HG02870 (cell line): Measurements from ENCODE around the gene TAF7.
"Not testable (repeated sequence)": the region's sequence is repeated elsewhere in the genome, so short reads cannot be mapped to it uniquely, and the experiment has no call there.

ENCODE experiments used
- ATAC-seq: cut with Tn5 transposase; IDR thresholded peaks from one replicate; pipeline ENCODE4 v1.9.1; 2021; ENCODE audit warnings: mild to moderate bottlenecking, moderate library complexity; ENCODE audit not compliant: unreplicated experiment

TAF7 gene

GRCh38 chr5:141320225-141321169, at the start of gene TAF7:
Gene TAF7 (minus strand): TSS chr5:141320784. CDS start chr5:141320044, 740 bp downstream.
- peak; percentile 86 for ATAC-seq

GRCh38 chr5:141366016-141366896, 45.7 kb upstream of the TAF7 start:
- no peak for ATAC-seq

DNA sequence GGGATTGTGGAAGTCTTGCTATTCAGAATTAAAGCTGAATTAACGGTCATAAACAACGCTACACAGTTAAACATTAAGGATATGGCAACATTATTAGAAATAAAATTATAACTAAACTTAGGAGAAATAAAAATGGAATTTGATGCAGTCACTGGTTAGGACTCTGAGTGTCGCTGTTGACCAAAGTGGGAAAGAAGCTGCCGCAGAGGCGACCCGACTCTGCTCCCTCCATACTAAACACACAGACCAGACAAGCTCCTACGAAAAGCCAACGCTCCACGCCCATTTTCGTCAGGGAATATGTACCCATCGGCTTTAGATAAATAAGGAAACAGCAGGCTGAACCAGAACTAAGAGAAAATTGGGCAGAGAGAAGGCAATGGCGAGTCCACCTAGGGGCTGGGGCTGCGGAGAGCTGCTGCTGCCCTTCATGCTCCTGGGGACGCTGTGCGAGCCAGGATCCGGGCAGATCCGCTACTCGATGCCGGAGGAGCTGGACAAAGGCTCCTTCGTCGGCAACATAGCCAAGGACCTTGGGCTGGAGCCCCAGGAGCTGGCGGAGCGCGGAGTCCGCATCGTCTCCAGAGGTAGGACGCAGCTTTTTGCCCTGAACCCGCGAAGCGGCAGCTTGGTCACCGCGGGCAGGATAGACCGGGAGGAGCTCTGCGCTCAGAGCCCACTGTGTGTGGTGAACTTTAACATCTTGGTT, 43.5 kb upstream of the TAF7 start, which contains the start of gene PCDHGA5:
TSS of gene PCDHGA5 (plus strand) at position 211 of the 709 bp plus-strand sequence. CDS start at position 380, 169 bp downstream.
- no peak for ATAC-seq

GRCh38 chr5:141362719-141363118, 42.1 kb upstream of the TAF7 start:
- ATAC-seq = no peak

DNA sequence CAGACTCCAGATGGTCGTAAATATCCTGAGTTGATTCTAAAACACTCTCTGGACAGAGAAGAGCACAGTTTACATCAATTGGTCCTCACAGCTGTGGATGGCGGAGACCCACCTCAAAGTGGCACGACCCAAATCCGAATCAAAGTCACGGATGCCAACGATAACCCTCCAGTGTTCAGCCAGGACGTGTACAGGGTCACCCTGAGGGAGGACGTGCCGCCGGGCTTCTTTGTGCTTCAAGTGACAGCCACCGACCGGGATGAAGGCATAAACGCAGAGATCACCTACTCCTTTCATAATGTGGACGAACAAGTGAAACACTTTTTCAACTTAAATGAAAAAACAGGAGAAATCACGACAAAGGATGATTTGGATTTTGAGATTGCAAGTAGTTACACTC, 40.1 kb upstream of the TAF7 start:
- no peak for ATAC-seq

- peak; percentile 70 for ATAC-seq
Observed at GRCh38 chr5:141359790-141360426, 39.3 kb upstream of the TAF7 start, which contains the start of gene PCDHGB2. Gene PCDHGB2 (plus strand): TSS chr5:141359994. CDS start chr5:141360136, 142 bp downstream.

DNA sequence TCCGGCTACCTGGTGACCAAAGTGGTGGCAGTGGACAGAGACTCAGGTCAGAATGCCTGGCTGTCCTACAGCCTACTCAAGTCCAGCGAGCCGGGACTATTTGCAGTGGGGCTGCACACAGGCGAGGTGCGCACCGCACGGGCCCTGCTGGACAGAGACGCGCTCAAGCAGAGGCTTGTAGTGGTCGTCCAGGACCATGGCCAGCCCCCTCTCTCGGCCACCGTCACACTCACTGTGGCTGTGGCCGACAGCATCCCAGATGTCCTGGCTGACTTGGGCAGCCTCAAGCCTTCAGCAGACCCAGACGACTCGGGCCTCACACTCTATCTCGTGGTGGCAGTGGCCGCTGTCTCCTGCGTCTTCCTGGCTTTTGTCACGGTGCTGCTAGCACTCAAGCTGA, 36.4 kb upstream of the TAF7 start:
- no peak for ATAC-seq

- no peak for ATAC-seq
Observed at GRCh38 chr5:141356133-141356532, 35.5 kb upstream of the TAF7 start.

DNA sequence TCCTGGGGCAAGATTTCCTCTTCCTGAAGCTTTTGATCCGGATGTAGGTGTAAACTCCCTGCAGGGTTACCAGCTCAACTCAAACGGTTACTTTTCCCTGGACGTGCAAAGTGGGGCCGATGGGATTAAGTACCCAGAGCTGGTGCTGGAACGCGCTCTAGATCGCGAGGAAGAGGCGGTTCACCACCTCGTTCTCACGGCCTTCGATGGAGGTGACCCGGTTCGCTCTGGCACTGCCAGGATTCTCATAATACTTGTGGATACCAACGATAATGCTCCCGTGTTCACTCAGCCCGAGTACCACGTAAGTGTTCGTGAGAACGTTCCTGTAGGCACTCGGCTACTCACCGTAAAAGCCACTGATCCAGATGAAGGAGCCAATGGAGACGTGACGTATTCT, 35.1 kb upstream of the TAF7 start:
- ATAC-seq = no peak

DNA sequence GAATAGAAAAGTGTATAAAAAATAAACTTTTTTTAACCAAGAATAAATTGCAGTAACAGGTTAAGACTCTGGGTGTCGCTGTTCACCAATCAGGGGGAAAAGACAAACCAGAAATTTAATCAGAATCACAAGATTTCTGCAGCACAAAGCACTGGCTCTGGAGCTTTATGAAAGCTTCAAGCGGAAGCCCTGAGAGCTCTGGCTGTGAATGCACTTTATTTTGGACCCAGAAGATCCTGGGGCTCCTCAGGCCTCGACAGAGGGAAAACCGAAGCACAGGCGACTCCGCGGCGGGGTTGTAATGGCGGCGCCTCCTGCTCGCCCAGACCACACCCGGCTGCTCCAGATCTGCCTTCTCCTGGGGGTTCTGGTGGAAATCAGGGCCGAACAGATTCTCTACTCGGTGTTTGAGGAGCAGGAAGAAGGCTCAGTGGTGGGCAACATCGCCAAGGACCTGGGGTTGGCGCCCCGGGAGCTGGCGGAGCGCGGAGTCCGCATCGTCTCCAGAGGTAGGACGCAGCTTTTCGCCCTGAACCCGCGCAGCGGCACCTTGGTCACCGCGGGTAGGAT, 34.4 kb upstream of the TAF7 start, which contains the start of gene PCDHGA4:
TSS of gene PCDHGA4 (plus strand) at position 122 of the 570 bp plus-strand sequence. CDS start at position 209, 87 bp downstream.
- ATAC-seq = no peak

DNA sequence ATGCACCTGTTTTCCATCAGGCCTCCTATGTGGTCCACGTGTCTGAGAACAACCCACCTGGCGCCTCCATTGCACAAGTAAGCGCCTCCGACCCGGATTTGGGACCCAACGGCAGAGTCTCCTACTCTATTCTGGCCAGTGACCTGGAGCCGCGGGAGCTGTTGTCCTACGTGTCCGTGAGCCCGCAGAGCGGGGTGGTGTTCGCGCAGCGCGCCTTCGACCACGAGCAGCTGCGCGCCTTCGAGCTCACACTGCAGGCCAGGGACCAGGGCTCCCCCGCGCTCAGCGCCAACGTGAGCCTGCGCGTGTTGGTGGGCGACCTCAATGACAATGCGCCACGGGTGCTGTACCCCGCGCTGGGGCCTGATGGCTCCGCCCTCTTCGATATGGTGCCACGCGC, 31.0 kb upstream of the TAF7 start:
- no peak for ATAC-seq

DNA sequence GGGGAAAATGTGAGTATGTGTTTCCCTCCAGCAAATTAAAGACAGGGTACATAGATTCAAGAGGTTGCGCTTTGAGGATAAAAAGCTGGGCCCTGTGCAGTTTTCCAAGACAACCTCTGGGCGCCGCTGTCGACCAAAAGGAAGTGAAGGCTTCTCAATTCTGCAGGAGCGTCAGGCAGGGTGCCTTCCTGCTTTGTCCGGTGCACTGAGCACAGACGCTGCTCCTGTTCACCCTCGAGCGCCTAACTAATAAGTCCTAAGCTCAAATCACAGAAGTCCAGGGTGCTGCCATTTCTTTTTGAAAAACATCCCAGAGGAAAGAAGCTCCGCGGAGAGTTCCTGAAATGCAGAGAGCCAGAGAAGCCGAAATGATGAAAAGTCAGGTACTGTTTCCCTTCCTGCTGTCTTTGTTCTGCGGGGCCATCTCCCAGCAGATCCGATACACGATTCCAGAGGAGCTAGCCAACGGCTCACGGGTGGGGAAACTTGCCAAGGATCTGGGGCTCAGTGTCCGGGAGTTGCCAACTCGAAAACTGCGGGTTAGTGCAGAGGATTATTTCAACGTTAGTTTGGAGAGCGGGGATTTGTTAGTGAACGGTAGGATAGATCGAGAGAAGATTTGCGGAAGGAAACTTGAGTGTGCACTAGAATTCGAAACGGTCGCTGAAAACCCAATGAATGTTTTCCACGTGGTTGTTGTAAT, 29.5 kb upstream of the TAF7 start, which contains the start of gene PCDHGB1:
TSS of gene PCDHGB1 (plus strand) at position 183 of the 703 bp plus-strand sequence. CDS start at position 345, 162 bp downstream.
- no peak for ATAC-seq

- ATAC-seq = not testable (repeated sequence)
Observed at GRCh38 chr5:141346017-141346416, 25.4 kb upstream of the TAF7 start.

DNA sequence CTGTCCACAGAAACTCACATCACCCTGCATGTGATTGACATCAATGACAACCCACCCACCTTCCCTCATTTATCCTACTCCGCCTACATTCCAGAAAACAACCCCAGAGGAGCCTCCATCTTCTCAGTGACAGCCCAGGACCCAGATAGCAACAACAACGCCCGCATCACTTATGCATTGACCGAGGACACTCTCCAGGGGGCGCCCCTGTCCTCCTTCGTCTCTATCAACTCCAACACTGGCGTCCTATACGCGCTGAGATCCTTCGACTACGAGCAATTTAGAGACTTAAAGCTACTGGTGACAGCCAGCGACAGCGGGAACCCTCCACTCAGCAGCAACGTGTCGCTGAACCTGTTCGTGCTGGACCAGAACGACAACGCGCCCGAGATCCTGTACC, 24.7 kb upstream of the TAF7 start:
- ATAC-seq = no peak

DNA sequence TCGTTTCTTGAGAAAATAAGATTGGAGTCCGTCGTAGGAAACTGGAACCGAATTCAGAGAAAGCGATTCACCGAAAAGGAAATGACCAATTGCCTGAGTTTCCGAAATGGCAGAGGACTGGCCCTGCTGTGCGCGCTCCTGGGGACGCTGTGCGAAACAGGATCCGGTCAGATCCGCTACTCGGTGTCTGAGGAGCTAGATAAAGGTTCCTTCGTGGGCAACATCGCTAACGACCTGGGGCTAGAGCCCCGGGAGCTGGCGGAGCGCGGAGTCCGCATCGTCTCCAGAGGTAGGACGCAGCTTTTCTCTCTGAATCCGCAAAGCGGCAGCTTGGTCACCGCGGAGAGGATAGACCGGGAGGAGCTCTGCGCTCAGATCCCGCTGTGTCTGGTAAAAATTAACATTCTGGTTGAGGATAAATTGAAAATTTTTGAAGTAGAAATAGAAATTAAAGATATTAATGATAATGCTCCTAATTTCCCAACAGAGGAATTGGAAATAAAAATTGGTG, 23.4 kb upstream of the TAF7 start:
- ATAC-seq = no peak

- no peak for ATAC-seq
Observed at GRCh38 chr5:141343242-141343952, 22.8 kb upstream of the TAF7 start, which contains the start of gene PCDHGA3. Gene PCDHGA3 (plus strand): TSS chr5:141343829. CDS start chr5:141344034, 205 bp downstream.

GRCh38 chr5:141342773-141343172, 22.2 kb upstream of the TAF7 start:
- no peak for ATAC-seq

DNA sequence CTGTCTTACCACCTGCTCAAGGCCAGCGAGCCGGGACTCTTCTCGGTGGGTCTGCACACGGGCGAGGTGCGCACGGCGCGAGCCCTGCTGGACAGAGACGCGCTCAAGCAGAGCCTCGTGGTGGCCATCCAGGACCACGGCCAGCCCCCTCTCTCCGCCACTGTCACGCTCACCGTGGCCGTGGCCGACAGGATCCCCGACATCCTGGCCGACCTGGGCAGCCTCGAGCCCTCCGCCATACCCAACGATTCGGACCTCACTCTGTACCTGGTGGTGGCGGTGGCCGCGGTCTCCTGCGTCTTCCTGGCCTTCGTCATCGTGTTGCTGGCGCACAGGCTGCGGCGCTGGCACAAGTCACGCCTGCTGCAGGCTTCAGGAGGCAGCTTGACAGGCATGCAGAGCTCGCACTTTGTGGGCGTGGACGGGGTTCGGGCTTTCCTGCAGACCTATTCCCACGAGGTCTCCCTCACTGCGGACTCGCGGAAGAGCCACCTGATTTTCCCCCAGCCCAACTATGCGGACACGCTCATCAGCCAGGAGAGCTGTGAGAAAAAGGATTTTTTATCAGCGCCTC, 20.3 kb upstream of the TAF7 start:
- not testable (repeated sequence) for ATAC-seq
